Measurements from ENCODE around the gene PLXNB2.

DNA sequence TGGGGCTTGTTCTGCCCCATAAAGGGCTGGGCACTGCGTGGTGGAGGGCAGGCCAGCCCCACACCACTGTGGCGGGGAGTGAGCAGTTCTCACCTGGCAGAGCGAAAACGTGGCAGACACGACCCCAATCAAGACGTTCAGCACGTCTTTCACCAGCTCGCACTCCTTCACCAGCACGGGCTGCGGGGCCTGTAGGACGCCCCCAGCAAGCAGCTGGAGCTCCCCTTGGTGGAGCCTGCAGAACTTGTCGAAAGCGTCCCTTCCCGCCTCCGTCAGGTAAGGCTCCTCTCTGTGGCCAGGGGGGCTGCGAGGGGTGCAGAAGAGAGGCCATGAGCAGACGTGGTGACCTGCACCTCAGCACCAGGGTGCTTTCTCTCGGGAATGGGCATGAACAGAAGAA is 74.2 kb downstream of the PLXNB2 start:
- no peak for TF ChIP-seq POLR2A (IDR thresholded peaks at IDR 0.05; ENCODE audit: low read depth, low read length)
- no peak for TF ChIP-seq MAFK (IDR thresholded peaks at IDR 0.05; ENCODE audit: low read depth, low read length)
- TF ChIP-seq, protein P1, sequence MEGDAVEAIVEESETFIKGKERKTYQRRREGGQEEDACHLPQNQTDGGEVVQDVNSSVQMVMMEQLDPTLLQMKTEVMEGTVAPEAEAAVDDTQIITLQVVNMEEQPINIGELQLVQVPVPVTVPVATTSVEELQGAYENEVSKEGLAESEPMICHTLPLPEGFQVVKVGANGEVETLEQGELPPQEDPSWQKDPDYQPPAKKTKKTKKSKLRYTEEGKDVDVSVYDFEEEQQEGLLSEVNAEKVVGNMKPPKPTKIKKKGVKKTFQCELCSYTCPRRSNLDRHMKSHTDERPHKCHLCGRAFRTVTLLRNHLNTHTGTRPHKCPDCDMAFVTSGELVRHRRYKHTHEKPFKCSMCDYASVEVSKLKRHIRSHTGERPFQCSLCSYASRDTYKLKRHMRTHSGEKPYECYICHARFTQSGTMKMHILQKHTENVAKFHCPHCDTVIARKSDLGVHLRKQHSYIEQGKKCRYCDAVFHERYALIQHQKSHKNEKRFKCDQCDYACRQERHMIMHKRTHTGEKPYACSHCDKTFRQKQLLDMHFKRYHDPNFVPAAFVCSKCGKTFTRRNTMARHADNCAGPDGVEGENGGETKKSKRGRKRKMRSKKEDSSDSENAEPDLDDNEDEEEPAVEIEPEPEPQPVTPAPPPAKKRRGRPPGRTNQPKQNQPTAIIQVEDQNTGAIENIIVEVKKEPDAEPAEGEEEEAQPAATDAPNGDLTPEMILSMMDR (conservative IDR thresholded peaks at IDR 0.05; ENCODE audit: low read depth, low read length) = no peak
- no peak for TF ChIP-seq MAZ (IDR thresholded peaks at IDR 0.05; ENCODE audit: borderline replicate concordance, low read depth, low read length)
- TF ChIP-seq BHLHE40 (IDR thresholded peaks at IDR 0.05; ENCODE audit: low read depth, low read length) = no peak
- no peak for TF ChIP-seq RCOR1 (IDR thresholded peaks at IDR 0.05; ENCODE audit: insufficient replicate concordance, low read length)
- no peak for TF ChIP-seq MXI1 (IDR thresholded peaks at IDR 0.05; ENCODE audit: borderline replicate concordance, low read depth, low read length)
- no peak for TF ChIP-seq CEBPB (IDR thresholded peaks at IDR 0.05; ENCODE audit: low read depth, low read length)
- TF ChIP-seq FOS (IDR thresholded peaks at IDR 0.05; ENCODE audit: low read depth, low read length) = no peak
- TF ChIP-seq, protein P2, sequence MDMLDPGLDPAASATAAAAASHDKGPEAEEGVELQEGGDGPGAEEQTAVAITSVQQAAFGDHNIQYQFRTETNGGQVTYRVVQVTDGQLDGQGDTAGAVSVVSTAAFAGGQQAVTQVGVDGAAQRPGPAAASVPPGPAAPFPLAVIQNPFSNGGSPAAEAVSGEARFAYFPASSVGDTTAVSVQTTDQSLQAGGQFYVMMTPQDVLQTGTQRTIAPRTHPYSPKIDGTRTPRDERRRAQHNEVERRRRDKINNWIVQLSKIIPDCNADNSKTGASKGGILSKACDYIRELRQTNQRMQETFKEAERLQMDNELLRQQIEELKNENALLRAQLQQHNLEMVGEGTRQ (IDR thresholded peaks at IDR 0.05; ENCODE audit: low read depth, low read length) = no peak
- no peak for TF ChIP-seq NFE2L2 (IDR thresholded peaks at IDR 0.05; ENCODE audit: low read depth, low read length)
- no peak for TF ChIP-seq RFX5 (IDR thresholded peaks at IDR 0.05; ENCODE audit: low read depth, low read length)
- TF ChIP-seq RAD21 (IDR thresholded peaks at IDR 0.05; ENCODE audit: low read length) = no peak
- TF ChIP-seq CHD1 (IDR thresholded peaks at IDR 0.05; ENCODE audit: low read depth, low read length) = no peak
